ENCODE results near the gene TXN.
"Not testable (repeated sequence)": the region's sequence is repeated elsewhere in the genome, so short reads cannot be mapped to it uniquely, and the experiment has no call there.

TXN gene

GRCh38 chr9:110207071-110207641 is 49.2 kb downstream of the TXN start:
- H3K9me3 Mint-ChIP-seq (ENCODE audit: low read depth): no peaks in the 10 kb centered on the region
- H3K36me3 Mint-ChIP-seq: no peaks in the 10 kb centered on the region
- H3K27ac Mint-ChIP-seq: no peak overlapping the region
- H3K4me3 Mint-ChIP-seq: no peak overlapping the region
- H3K27me3 Mint-ChIP-seq: no peaks in the 10 kb centered on the region
- H3K4me1 Mint-ChIP-seq (ENCODE audit: low read depth): no peaks in the 10 kb centered on the region

GRCh38 chr9:110206389-110206788 is 49.9 kb downstream of the TXN start:
- Mint-ChIP-seq H3K36me3 (no peaks in the 10 kb centered on the region), H3K27ac (no peak overlapping the region), H3K27me3 (no peaks in the 10 kb centered on the region)

GRCh38 chr9:110205612-110206011 is 50.7 kb downstream of the TXN start:
- H3K4me3 Mint-ChIP-seq; H3K27ac Mint-ChIP-seq; H3K36me3 Mint-ChIP-seq; H3K9me3 Mint-ChIP-seq (ENCODE audit: low read depth); H3K27me3 Mint-ChIP-seq; H3K4me1 Mint-ChIP-seq (ENCODE audit: low read depth): not testable (repeated sequence)

More at GRCh38 chr9:110206389-110206788, 49.9 kb downstream of the TXN start:
- Mint-ChIP-seq H3K9me3 (ENCODE audit: low read depth) (no peaks in the 10 kb centered on the region), H3K4me3 (no peak overlapping the region), H3K4me1 (ENCODE audit: low read depth) (no peaks in the 10 kb centered on the region)

- no peaks in the 10 kb centered on the region for H3K4me1 Mint-ChIP-seq (ENCODE audit: low read depth)
- no peaks in the 10 kb centered on the region for H3K27me3 Mint-ChIP-seq
- no peak overlapping the region for H3K27ac Mint-ChIP-seq
- H3K4me3 Mint-ChIP-seq: no peak overlapping the region
- no peaks in the 10 kb centered on the region for H3K36me3 Mint-ChIP-seq
- no peaks in the 10 kb centered on the region for H3K9me3 Mint-ChIP-seq (ENCODE audit: low read depth)
Observed at GRCh38 chr9:110202232-110202631, 54.1 kb downstream of the TXN start.

- H3K27me3 Mint-ChIP-seq: no peaks in the 10 kb centered on the region
- no peaks in the 10 kb centered on the region for H3K36me3 Mint-ChIP-seq
- H3K9me3 Mint-ChIP-seq (ENCODE audit: low read depth): no peaks in the 10 kb centered on the region
- no peak overlapping the region for H3K27ac Mint-ChIP-seq
- no peak overlapping the region for H3K4me3 Mint-ChIP-seq
- H3K4me1 Mint-ChIP-seq (ENCODE audit: low read depth): no peaks in the 10 kb centered on the region
Observed at GRCh38 chr9:110199643-110200042, 56.7 kb downstream of the TXN start.

GRCh38 chr9:110198357-110198756 is 58.0 kb downstream of the TXN start:
- Mint-ChIP-seq H3K4me3 (no peak overlapping the region), H3K9me3 (ENCODE audit: low read depth) (no peaks in the 10 kb centered on the region), H3K27me3 (peaks cover 2% of the 10 kb centered on the region), H3K36me3 (no peaks in the 10 kb centered on the region), H3K4me1 (ENCODE audit: low read depth) (no peaks in the 10 kb centered on the region), H3K27ac (no peak overlapping the region)

- Mint-ChIP-seq H3K4me3 (no peak overlapping the region), H3K27me3 (peaks cover 2% of the 10 kb centered on the region), H3K4me1 (ENCODE audit: low read depth) (no peaks in the 10 kb centered on the region), H3K27ac (no peak overlapping the region), H3K9me3 (ENCODE audit: low read depth) (no peaks in the 10 kb centered on the region), H3K36me3 (no peaks in the 10 kb centered on the region)
Observed at GRCh38 chr9:110197330-110198187, 58.7 kb downstream of the TXN start.

- H3K27ac Mint-ChIP-seq; H3K4me3 Mint-ChIP-seq; H3K9me3 Mint-ChIP-seq (ENCODE audit: low read depth); H3K4me1 Mint-ChIP-seq (ENCODE audit: low read depth); H3K27me3 Mint-ChIP-seq; H3K36me3 Mint-ChIP-seq: not testable (repeated sequence)
Observed at GRCh38 chr9:110196084-110196499, 60.2 kb downstream of the TXN start.
